CD4-positive, alpha-beta T cell treated with Interleukin-6 for 4 hours (primary cell): ENCODE results near the gene VIM.
A peak's percentile ranks its signal among the peaks of the same experiment; 100 is the strongest.
"Not testable (repeated sequence)": the region's sequence is repeated elsewhere in the genome, so short reads cannot be mapped to it uniquely, and the experiment has no call there.

Experiments
- DNase-seq: peaks from one replicate; pipeline ENCODE4 v3.0.0-alpha.2; 2020; ENCODE audit warnings: mixed read lengths

Gene VIM

GRCh38 chr10:17233286-17233991, 5.4 kb downstream of the VIM start:
- no peak for DNase-seq

GRCh38 chr10:17234431-17234945, 6.4 kb downstream of the VIM start:
- no peak for DNase-seq

- no peak for DNase-seq
These were observed 7.1 kb downstream of the VIM start for GRCh38 chr10:17235136-17235535.

- no peak for DNase-seq
These were observed 8.6 kb downstream of the VIM start for GRCh38 chr10:17236468-17237148.

GRCh38 chr10:17237149-17237527, 9.1 kb downstream of the VIM start:
- DNase-seq, result no peak

- DNase-seq, result no peak
These were observed 9.9 kb downstream of the VIM start for GRCh38 chr10:17237915-17238444.

- DNase-seq, result no peak
These were observed 10.6 kb downstream of the VIM start for GRCh38 chr10:17238445-17239291.

GRCh38 chr10:17239345-17240085, 11.5 kb downstream of the VIM start:
- DNase-seq, result no peak

GRCh38 chr10:17240096-17240495, 12.1 kb downstream of the VIM start:
- no peak for DNase-seq

GRCh38 chr10:17240616-17241015, 12.6 kb downstream of the VIM start:
- DNase-seq, result no peak

GRCh38 chr10:17241611-17242333, 13.7 kb downstream of the VIM start:
- DNase-seq, result peak; percentile 25

GRCh38 chr10:17244700-17245365, 16.8 kb downstream of the VIM start:
- no peak for DNase-seq

- no peak for DNase-seq
These were observed 19.2 kb downstream of the VIM start for GRCh38 chr10:17247210-17247609.

GRCh38 chr10:17248964-17249363, 20.9 kb downstream of the VIM start:
- DNase-seq, result no peak

GRCh38 chr10:17249820-17250219, 21.8 kb downstream of the VIM start:
- no peak for DNase-seq

GRCh38 chr10:17250736-17251135, 22.7 kb downstream of the VIM start:
- no peak for DNase-seq

GRCh38 chr10:17254543-17255050, 26.6 kb downstream of the VIM start:
- DNase-seq, result not testable (repeated sequence)

GRCh38 chr10:17255512-17255911, 27.5 kb downstream of the VIM start:
- no peak for DNase-seq

GRCh38 chr10:17256051-17256450, 28.0 kb downstream of the VIM start:
- DNase-seq, result no peak

- no peak for DNase-seq
These were observed 28.6 kb downstream of the VIM start for GRCh38 chr10:17256627-17257026.
